ENCODE results near the gene ZDHHC7.
"Not testable (repeated sequence)": the region's sequence is repeated elsewhere in the genome, so short reads cannot be mapped to it uniquely, and the experiment has no call there.

The ZDHHC7 gene, protein sequence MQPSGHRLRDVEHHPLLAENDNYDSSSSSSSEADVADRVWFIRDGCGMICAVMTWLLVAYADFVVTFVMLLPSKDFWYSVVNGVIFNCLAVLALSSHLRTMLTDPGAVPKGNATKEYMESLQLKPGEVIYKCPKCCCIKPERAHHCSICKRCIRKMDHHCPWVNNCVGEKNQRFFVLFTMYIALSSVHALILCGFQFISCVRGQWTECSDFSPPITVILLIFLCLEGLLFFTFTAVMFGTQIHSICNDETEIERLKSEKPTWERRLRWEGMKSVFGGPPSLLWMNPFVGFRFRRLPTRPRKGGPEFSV

GRCh38 chr16:85010931-85011845, at the start of gene ZDHHC7:
ZDHHC7 (minus strand) TSS chr16:85011535; CDS start chr16:84990618, 20,917 bp downstream.
- Mint-ChIP-seq H3K4me1 (ENCODE audit: low read depth) (peaks cover 50% of the 10 kb centered on the region), H3K27me3 (no peaks in the 10 kb centered on the region), H3K9me3 (no peaks in the 10 kb centered on the region), H3K36me3 (ENCODE audit: low read depth) (peaks cover 3% of the 10 kb centered on the region), H3K27ac (peak within 1 kb of the TSS; percentile 98), H3K4me3 (peak within 1 kb of the TSS; percentile 98)

GRCh38 chr16:85058909-85059308, 47.6 kb upstream of the ZDHHC7 start:
- Mint-ChIP-seq H3K27ac (no peak overlapping the region), H3K27me3 (no peaks in the 10 kb centered on the region), H3K4me1 (ENCODE audit: low read depth) (peaks cover 51% of the 10 kb centered on the region)

GRCh38 chr16:85057948-85058347, 46.6 kb upstream of the ZDHHC7 start:
- peaks cover 51% of the 10 kb centered on the region for H3K4me1 Mint-ChIP-seq (ENCODE audit: low read depth)
- H3K4me3 Mint-ChIP-seq = no peak overlapping the region
- H3K9me3 Mint-ChIP-seq = no peaks in the 10 kb centered on the region

More at GRCh38 chr16:85058909-85059308, 47.6 kb upstream of the ZDHHC7 start:
- H3K36me3 Mint-ChIP-seq (ENCODE audit: low read depth) = no peaks in the 10 kb centered on the region
- H3K9me3 Mint-ChIP-seq = no peaks in the 10 kb centered on the region
- no peak overlapping the region for H3K4me3 Mint-ChIP-seq

DNA sequence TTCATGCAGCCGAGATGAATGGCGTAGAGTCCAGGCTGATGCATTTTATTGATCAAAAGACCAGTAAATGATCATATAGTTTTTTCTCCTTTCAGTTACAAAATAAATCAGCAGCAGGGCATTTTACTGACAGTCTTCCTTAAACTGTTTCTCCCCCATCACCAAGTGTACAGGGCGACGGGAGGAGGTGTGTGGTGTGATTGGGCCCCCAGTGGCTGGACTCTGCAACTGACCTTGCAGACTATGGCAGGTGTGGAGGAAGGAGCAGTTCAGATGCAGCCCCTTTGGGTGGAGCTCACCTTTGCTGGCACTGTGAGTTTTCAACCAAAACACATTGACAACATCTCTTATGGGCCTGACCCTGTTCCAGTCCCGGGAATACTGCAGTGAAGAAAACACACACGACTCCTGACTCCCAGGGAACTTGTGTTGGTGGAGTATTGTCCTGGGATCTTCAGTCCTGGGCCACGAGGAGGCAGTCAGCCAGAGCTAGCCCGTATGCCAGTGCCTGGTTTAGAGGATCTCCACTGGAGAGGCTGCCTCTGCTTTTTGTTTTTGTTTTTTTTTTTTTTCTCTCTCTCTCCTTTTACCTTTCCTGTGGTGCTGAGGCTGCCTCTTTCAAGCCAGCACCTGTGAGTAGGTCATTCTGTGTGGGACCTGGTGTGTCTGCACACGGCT, 46.0 kb upstream of the ZDHHC7 start:
- Mint-ChIP-seq H3K27ac (no peak overlapping the region), H3K4me1 (ENCODE audit: low read depth) (peaks cover 51% of the 10 kb centered on the region), H3K4me3 (no peak overlapping the region), H3K27me3 (no peaks in the 10 kb centered on the region), H3K9me3 (no peaks in the 10 kb centered on the region), H3K36me3 (ENCODE audit: low read depth) (no peaks in the 10 kb centered on the region)

More at GRCh38 chr16:85057948-85058347, 46.6 kb upstream of the ZDHHC7 start:
- H3K27ac Mint-ChIP-seq = no peak overlapping the region
- H3K27me3 Mint-ChIP-seq = no peaks in the 10 kb centered on the region
- no peaks in the 10 kb centered on the region for H3K36me3 Mint-ChIP-seq (ENCODE audit: low read depth)

GRCh38 chr16:85056211-85056748, 44.9 kb upstream of the ZDHHC7 start:
- Mint-ChIP-seq H3K27me3 (no peaks in the 10 kb centered on the region), H3K4me3 (peak overlapping the region; percentile 74), H3K4me1 (ENCODE audit: low read depth) (peaks cover 45% of the 10 kb centered on the region), H3K27ac (peak overlapping the region; percentile 96), H3K36me3 (ENCODE audit: low read depth) (no peaks in the 10 kb centered on the region), H3K9me3 (no peaks in the 10 kb centered on the region)

DNA sequence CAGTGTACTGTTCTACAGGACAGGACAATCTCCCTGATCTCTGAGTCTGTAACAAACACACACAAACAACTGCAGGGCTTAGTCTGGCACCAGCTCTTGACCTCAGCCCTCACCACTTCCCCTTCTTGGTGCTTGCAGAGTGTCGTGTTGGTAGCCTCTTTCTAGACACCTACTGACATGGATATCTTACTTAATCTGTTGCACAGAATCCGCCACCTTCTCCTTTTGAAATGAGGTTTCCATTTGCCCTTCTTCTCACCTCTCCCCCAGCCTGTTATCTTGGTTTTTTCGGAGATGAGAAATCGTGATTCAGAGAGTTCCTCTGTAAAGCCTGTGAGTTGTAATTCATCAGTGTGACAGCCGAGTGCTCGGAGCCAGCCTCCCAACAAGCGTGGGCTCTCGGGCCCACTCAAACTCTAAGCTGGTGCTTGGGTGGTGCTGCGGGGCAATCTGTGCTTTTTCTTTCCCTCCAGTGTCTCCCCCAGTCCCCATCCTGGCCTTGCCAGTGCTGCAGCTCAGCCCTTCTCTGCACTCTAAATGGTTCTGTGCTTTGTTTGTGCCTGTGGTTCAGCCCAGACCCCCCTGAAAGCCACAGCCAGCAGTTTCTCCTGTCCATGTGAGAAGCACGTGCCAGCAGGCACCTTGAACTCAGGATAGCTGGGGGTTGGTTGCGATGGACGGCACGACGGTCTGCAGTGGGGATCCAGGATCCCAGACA, 44.3 kb upstream of the ZDHHC7 start:
- H3K4me1 Mint-ChIP-seq (ENCODE audit: low read depth) = peaks cover 46% of the 10 kb centered on the region

DNA sequence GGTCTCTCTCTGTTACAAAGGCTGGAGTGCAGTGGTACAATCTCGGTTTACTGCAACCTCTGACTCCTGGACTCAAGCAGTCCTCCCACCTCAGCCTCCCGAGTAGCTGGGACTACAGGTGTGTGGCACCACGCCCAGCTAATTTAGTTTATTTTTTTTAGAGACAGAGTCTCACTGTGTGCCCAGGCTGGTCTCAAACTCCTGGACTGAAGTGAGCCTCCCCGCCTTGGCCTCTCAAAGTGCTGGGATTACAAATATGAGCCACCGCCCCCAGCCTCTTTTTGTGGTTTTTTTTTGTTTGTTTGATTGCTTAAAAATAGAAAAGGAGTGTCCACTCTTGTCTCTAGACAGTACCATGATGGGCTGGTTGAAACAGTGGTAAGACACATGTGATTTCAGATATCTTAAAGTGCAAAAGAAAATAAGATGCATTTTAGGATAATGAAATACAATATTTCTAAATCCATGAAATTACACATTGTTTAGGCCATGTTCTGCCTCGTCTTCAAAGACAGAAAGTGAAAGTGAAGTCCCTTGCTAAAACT, 43.7 kb upstream of the ZDHHC7 start:
- H3K36me3 Mint-ChIP-seq (ENCODE audit: low read depth) = no peaks in the 10 kb centered on the region
- peaks cover 49% of the 10 kb centered on the region for H3K4me1 Mint-ChIP-seq (ENCODE audit: low read depth)
- H3K4me3 Mint-ChIP-seq = peak overlapping the region; percentile 74
- H3K27ac Mint-ChIP-seq = peak overlapping the region; percentile 96
- H3K27me3 Mint-ChIP-seq = no peaks in the 10 kb centered on the region
- H3K9me3 Mint-ChIP-seq = no peaks in the 10 kb centered on the region

More for the DNA sequence above, 44.3 kb upstream of the ZDHHC7 start:
- H3K4me3 Mint-ChIP-seq = peak overlapping the region; percentile 74
- no peaks in the 10 kb centered on the region for H3K27me3 Mint-ChIP-seq
- H3K36me3 Mint-ChIP-seq (ENCODE audit: low read depth) = no peaks in the 10 kb centered on the region
- H3K9me3 Mint-ChIP-seq = no peaks in the 10 kb centered on the region
- H3K27ac Mint-ChIP-seq = peak overlapping the region; percentile 96

DNA sequence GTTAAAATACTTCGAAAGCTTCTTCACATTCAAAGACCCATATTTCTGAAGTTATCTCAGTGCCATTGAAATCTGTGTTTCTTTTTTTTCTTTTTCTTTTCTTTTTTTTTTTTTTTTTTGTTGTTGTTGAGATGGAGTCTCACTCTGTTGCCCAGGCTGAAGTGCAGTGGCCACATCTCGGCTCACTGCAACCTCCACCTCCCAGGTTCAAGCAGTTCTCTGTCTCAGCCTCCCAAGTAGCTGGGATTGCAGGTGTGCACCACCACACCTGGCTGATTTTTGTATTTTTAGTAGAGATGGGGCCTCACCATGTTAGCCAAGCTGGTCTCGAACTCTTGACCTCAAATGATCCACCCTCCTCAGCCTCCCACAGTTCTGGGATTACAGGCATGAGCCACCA, 43.0 kb upstream of the ZDHHC7 start:
- not testable (repeated sequence) for H3K27ac Mint-ChIP-seq; H3K36me3 Mint-ChIP-seq (ENCODE audit: low read depth); H3K4me3 Mint-ChIP-seq; H3K9me3 Mint-ChIP-seq; H3K27me3 Mint-ChIP-seq
- peaks cover 49% of the 10 kb centered on the region for H3K4me1 Mint-ChIP-seq (ENCODE audit: low read depth)

- Mint-ChIP-seq H3K4me1 (ENCODE audit: low read depth) (peaks cover 49% of the 10 kb centered on the region), H3K27me3 (no peaks in the 10 kb centered on the region), H3K36me3 (ENCODE audit: low read depth) (no peaks in the 10 kb centered on the region), H3K9me3 (no peaks in the 10 kb centered on the region), H3K27ac (no peak overlapping the region), H3K4me3 (no peak overlapping the region)
These were observed 41.2 kb upstream of the ZDHHC7 start for GRCh38 chr16:85052536-85052935.

DNA sequence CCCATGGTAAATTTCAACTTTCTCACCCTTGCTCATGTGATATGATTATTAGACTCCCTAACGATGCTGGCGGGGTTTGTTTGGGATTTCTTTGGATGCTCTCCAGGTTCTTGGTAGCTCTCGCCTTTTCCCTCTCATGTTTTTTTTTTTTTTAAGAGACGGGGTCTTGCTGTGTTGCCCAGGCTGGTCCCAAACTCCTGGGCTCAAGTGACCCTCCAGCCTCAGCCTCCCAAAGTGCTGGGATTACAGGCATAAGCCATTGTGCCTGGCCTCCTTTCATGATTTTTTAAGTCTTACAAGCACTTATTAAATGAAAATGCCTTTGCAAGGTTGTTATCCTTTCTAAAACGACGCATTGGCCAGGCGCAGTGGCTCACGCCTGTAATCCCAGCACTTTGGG, 40.3 kb upstream of the ZDHHC7 start:
- no peaks in the 10 kb centered on the region for H3K27me3 Mint-ChIP-seq
- H3K4me3 Mint-ChIP-seq = no peak overlapping the region
- H3K27ac Mint-ChIP-seq = no peak overlapping the region

GRCh38 chr16:85051067-85051581, 39.8 kb upstream of the ZDHHC7 start:
- H3K27me3 Mint-ChIP-seq = no peaks in the 10 kb centered on the region
- no peak overlapping the region for H3K27ac Mint-ChIP-seq
- H3K9me3 Mint-ChIP-seq = no peaks in the 10 kb centered on the region
- no peak overlapping the region for H3K4me3 Mint-ChIP-seq
- H3K36me3 Mint-ChIP-seq (ENCODE audit: low read depth) = no peaks in the 10 kb centered on the region
- peaks cover 44% of the 10 kb centered on the region for H3K4me1 Mint-ChIP-seq (ENCODE audit: low read depth)

More for the DNA sequence above, 40.3 kb upstream of the ZDHHC7 start:
- Mint-ChIP-seq H3K9me3 (no peaks in the 10 kb centered on the region), H3K36me3 (ENCODE audit: low read depth) (no peaks in the 10 kb centered on the region), H3K4me1 (ENCODE audit: low read depth) (peaks cover 48% of the 10 kb centered on the region)

- Mint-ChIP-seq H3K9me3 (no peaks in the 10 kb centered on the region), H3K27me3 (no peaks in the 10 kb centered on the region), H3K4me3 (no peak overlapping the region), H3K36me3 (ENCODE audit: low read depth) (no peaks in the 10 kb centered on the region), H3K4me1 (ENCODE audit: low read depth) (peaks cover 31% of the 10 kb centered on the region), H3K27ac (no peak overlapping the region)
These were observed 38.5 kb upstream of the ZDHHC7 start for GRCh38 chr16:85049706-85050305.

DNA sequence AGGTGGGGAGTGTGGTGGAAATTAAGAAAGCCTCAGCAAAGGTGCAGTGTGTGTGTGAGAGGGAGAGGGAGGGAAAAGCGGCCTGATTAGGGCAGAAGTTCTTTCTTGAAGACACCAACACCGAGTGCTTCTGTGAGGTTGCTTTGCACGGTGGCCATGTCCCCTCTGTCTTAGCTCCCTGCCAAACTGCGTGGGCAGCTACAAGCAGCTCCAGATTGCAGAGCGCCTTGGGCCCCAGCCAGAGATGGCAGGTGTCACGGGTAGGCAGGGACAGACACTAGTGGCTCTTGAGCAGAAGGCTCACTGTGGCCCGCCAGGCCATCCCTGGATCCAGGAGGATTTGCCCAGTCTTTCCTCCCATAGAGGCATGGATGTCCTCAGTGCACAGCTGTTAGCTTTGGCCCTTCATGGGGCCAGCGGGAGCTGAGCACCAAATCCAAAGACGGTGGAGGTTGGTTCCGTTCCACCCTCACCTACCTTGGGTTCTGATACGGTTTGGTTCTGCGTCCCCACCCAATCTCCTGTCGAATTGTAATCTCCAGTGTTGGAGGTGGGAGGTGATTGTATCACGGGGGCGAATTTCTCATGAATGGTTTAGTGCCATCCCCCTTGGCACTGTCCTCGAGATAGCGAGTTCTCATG, 37.7 kb upstream of the ZDHHC7 start:
- Mint-ChIP-seq H3K27ac (no peak overlapping the region), H3K27me3 (no peaks in the 10 kb centered on the region)

More for the DNA sequence above, 37.7 kb upstream of the ZDHHC7 start:
- H3K9me3 Mint-ChIP-seq = no peaks in the 10 kb centered on the region
- no peak overlapping the region for H3K4me3 Mint-ChIP-seq
- H3K4me1 Mint-ChIP-seq (ENCODE audit: low read depth) = peaks cover 24% of the 10 kb centered on the region
- H3K36me3 Mint-ChIP-seq (ENCODE audit: low read depth) = no peaks in the 10 kb centered on the region

Data from stimulated activated naive CD8-positive, alpha-beta T cell treated with anti-CD3 and anti-CD28 coated beads, Interleukin-15, Interleukin-2, amounts not matched to agents 100 ng/mL and 50 ng/mL, for 24 hours (primary cell).